DOHH2 (cell line): Measurements from ENCODE around the gene NR5A2.

Experiments
- CTCF ChIP-seq: fragments of 200-600 bp; sonication (generic); IDR thresholded peaks from one replicate; pipeline ENCODE4 v1.5.1; 2014; ENCODE audit warnings: antibody characterized with exemption, mild to moderate bottlenecking, low read depth, low read length; ENCODE audit not compliant: poor library complexity, severe bottlenecking
- EZH2phosphoT487 ChIP-seq: fragments of 200-600 bp; sonication (generic); IDR thresholded peaks from 2 replicates; pipeline ENCODE4 v1.6.1; 2017; ENCODE audit warnings: borderline replicate concordance, mild to moderate bottlenecking, antibody characterized with exemption, low read length, moderate library complexity, mixed read lengths

GRCh38 chr1:200096774-200097173 lies 69.3 kb downstream of the NR5A2 start:
- TF ChIP-seq CTCF (no peak), EZH2phosphoT487 (no peak)
